Erythroblast (primary cell): ENCODE data around the gene NOTCH3.

Experiments
- GATA1 ChIP-seq: IDR thresholded peaks from 2 replicates; pipeline ENCODE4 v1.6.1; 2011; ENCODE audit warnings: low read depth, mild to moderate bottlenecking, control low read depth, low read length, moderate library complexity
- POLR2A ChIP-seq: IDR thresholded peaks from 2 replicates; pipeline ENCODE4 v1.6.1; 2011; ENCODE audit warnings: mild to moderate bottlenecking, low read length

DNA sequence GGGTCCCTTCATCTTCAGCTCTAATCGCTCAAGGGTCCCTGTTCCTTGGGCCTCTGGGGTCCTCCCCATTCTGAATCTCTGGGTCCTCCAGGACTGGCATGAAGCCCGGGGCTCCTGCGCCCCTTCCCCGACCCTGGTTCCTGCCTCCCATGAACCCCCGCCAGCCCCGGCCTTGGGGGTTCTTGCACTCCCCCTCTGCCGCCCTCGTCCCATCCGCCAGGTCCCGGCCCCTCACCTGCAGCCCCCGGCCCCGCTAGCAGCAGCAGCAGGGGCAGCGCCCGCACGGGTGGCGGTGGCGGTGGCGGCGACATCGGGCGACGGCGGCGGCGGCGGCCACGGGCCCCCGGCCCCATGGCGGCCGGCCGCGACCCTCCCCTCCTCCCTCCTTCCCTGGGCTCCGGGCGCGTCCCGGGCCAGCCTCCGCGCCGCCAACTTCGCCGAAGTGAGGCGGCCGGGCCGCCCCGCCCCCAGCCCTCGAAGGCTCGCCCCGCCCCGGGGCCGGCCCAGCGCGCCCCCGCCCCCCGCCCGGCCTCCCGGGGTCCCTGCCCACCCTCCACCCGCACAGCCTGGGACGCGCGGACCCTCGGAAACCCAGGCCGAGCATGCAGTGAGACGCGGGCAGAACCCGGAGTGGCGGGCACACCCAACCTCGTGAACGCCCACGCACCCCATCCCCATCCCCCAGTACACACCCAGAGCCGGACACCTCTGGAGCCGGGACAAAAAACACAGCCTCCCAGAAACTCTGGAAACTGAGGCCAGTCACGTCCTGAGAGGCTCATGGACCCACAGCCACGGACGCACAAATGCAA, at the start of gene NOTCH3:
- TF ChIP-seq POLR2A = no peak
- TF ChIP-seq GATA1 = no peak
